HepG2 (cell line): ENCODE data around the gene WDR83. TPM values are rescaled to one million over a fixed set of nuclear protein-coding genes. Genes with fewer than 3 reads are reported as not detected.

ENCODE experiments used
- CEBPG ChIP-seq: IDR thresholded peaks from 2 replicates; pipeline ENCODE4 v1.6.1; 2016
- CENPX ChIP-seq: sonication (generic); formaldehyde crosslinking; IDR thresholded peaks from 2 replicates; pipeline ENCODE4 v1.9.0; 2021; ENCODE audit warnings: mild to moderate bottlenecking, missing genetic modification reagents, moderate library complexity
- GTF3A ChIP-seq: sonication (generic); formaldehyde crosslinking; conservative IDR thresholded peaks from 2 replicates; pipeline ENCODE4 v1.4.0; 2020; ENCODE audit warnings: mild to moderate bottlenecking, missing genetic modification reagents
- HNRNPUL1 ChIP-seq: fragments of 200-400 bp; formaldehyde crosslinking; IDR thresholded peaks from 2 replicates; pipeline ENCODE4 v1.6.1; 2017; ENCODE audit warnings: low read depth, mild to moderate bottlenecking, low read length, moderate library complexity
- HOXA5 ChIP-seq: sonication (generic); formaldehyde crosslinking; IDR thresholded peaks from 2 replicates; pipeline ENCODE4 v1.4.0; 2020; ENCODE audit warnings: missing genetic modification reagents
- MATR3 ChIP-seq: sonication (generic); formaldehyde crosslinking; IDR thresholded peaks from 2 replicates; pipeline ENCODE4 v1.4.0; 2020; ENCODE audit warnings: missing genetic modification reagents
- MED13 ChIP-seq: sonication (generic); formaldehyde crosslinking; IDR thresholded peaks from 2 replicates; pipeline ENCODE4 v1.5.0; 2020; ENCODE audit warnings: missing genetic modification reagents
- MIER3 ChIP-seq: IDR thresholded peaks from 2 replicates; pipeline ENCODE4 v1.6.1; 2016; ENCODE audit warnings: missing compliant biosample characterization, borderline replicate concordance
- NR2F1 ChIP-seq, 2 experiments: fragments of 450-650 bp in 1 of 2; formaldehyde crosslinking in 1 of 2; IDR thresholded peaks; 2 replicates each; pipeline versions ENCODE4 v1.5.0 to v1.6.1; 2016 to 2020; ENCODE audit warnings: mild to moderate bottlenecking in 1 of 2, missing compliant biosample characterization in 1 of 2, missing genetic modification reagents in 1 of 2, moderate library complexity in 1 of 2
- RXRA ChIP-seq: sonication (generic); formaldehyde crosslinking; IDR thresholded peaks from 2 replicates; pipeline ENCODE4 v1.5.1; 2020; ENCODE audit warnings: missing genetic modification reagents
- SOX5 ChIP-seq: IDR thresholded peaks from 2 replicates; pipeline ENCODE4 v1.6.1; 2016; ENCODE audit warnings: borderline replicate concordance
- TBP ChIP-seq: sonication (generic); formaldehyde crosslinking; IDR thresholded peaks from 2 replicates; pipeline ENCODE4 v1.5.0; 2020; ENCODE audit warnings: missing genetic modification reagents
- TCF7 ChIP-seq: sonication (generic); IDR thresholded peaks from 2 replicates; pipeline ENCODE4 v1.6.1; 2016; ENCODE audit warnings: antibody characterized with exemption, low read depth
- ZNF460 ChIP-seq: sonication (generic); formaldehyde crosslinking; IDR thresholded peaks from 2 replicates; pipeline ENCODE4 v1.5.1; 2020; ENCODE audit warnings: missing genetic modification reagents, mild to moderate bottlenecking, borderline replicate concordance
- ZNF660 ChIP-seq: sonication (generic); formaldehyde crosslinking; IDR thresholded peaks from 2 replicates; pipeline ENCODE4 v1.5.1; 2020; ENCODE audit warnings: mild to moderate bottlenecking, low read depth, missing genetic modification reagents, borderline replicate concordance
- polyA plus RNA-seq, 8 experiments: library from polyadenylated mRNA; depleted of rRNA in 3 of 8; stranded (reverse) in 7 of 8; unstranded in 1 of 8; fragments of >200 nt; fragmentation: Illumina TruSeq in 4 of 8; extraction: Trizol in 4 of 8; gene quantifications; 2 replicates each; pipeline versions ENCODE4 v1.2.1 to v1.2.3, GENCODE V29; 2011 to 2016; ENCODE audit warnings: low read depth in 4 of 8, missing spikeins in 1 of 8, mixed read lengths in 1 of 8; ENCODE audit not compliant: insufficient read depth in 1 of 8
- total RNA-seq, 5 experiments: library from RNA; depleted of rRNA; stranded (reverse); fragments of >200 nt; fragmentation: Illumina TruSeq; extraction: Trizol; gene quantifications; 2 replicates each; pipeline ENCODE4 v1.2.3, GENCODE V29; 2016; ENCODE audit warnings: low read depth in 1 of 5
- TF ChIP-seq, protein P1 (sequence below): sonication (generic); formaldehyde crosslinking; IDR thresholded peaks from 2 replicates; pipeline ENCODE4 v1.5.1; 2020; ENCODE audit warnings: missing genetic modification reagents, mild to moderate bottlenecking, borderline replicate concordance
- TF ChIP-seq, protein P2 (sequence below): sonication (generic); formaldehyde crosslinking; IDR thresholded peaks from 2 replicates; pipeline ENCODE4 v1.8.1; 2022; ENCODE audit warnings: mild to moderate bottlenecking, missing genetic modification reagents
- TF ChIP-seq, protein P3 (sequence below): sonication (generic); formaldehyde crosslinking; IDR thresholded peaks from 2 replicates; pipeline ENCODE4 v1.8.0; 2022; ENCODE audit warnings: missing genetic modification reagents, mild to moderate bottlenecking, inconsistent platforms, borderline replicate concordance

Gene WDR83
- total and polyA plus RNA-seq, 2 of the 13 experiments (the other 11 are each of a cell fraction or from before 2014, with no cell fraction given): 4.5 to 10.7 TPM

DNA sequence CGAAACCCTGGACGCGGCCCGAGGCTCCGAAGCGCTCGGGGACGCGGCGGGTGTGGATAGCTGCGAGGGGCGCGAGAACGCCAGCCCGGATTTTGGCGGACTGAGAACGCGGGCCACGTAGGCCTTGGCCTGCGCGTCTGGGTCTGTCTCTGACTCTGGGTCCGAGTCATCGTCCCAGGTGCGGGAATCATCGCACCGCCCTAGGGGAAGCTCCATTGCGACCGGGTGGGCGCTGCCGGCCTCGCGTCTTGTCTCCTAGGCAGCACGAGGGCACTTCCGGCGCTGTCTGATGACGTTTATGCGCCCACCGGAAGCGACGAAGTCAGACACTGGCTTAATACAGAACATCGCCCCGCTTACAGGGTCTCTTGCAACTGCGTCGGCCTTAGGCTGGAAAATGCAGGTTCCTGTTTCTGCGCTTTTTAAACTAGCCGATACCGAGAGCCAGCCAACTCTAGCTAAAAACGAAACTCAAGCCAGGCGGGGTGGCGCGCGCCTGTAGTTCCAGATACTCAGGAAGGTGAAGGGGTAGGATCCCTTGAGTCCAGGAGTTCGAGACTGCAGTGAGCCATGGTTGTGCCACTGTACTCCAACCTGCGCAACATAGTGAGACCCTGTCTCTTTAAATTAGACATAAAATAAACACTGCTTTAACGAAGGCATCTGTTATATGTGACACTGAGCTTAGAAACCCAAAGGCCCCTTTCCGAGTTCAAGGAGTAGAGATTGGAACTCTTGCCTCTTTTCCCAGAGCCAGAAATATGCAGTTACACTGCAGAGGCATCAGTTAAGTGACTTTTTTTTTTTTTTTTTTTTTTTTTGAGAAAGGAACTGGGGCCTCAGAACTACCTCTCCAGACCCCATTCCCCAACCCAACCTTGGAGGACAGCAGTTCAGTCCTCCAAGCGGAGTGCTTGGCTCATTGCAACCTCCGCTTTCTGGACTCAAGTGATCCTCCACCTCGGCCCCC lies 30.0 kb downstream of the WDR83 start, which contains the start of gene FBXW9 (continued):
- TF ChIP-seq, protein P1, sequence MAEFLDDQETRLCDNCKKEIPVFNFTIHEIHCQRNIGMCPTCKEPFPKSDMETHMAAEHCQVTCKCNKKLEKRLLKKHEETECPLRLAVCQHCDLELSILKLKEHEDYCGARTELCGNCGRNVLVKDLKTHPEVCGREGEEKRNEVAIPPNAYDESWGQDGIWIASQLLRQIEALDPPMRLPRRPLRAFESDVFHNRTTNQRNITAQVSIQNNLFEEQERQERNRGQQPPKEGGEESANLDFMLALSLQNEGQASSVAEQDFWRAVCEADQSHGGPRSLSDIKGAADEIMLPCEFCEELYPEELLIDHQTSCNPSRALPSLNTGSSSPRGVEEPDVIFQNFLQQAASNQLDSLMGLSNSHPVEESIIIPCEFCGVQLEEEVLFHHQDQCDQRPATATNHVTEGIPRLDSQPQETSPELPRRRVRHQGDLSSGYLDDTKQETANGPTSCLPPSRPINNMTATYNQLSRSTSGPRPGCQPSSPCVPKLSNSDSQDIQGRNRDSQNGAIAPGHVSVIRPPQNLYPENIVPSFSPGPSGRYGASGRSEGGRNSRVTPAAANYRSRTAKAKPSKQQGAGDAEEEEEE (CRISPR knock-in tag): no peak
- TF ChIP-seq, protein P2, sequence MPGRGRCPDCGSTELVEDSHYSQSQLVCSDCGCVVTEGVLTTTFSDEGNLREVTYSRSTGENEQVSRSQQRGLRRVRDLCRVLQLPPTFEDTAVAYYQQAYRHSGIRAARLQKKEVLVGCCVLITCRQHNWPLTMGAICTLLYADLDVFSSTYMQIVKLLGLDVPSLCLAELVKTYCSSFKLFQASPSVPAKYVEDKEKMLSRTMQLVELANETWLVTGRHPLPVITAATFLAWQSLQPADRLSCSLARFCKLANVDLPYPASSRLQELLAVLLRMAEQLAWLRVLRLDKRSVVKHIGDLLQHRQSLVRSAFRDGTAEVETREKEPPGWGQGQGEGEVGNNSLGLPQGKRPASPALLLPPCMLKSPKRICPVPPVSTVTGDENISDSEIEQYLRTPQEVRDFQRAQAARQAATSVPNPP (CRISPR knock-in tag): no peak
- no peak for TF ChIP-seq ZNF660 (CRISPR knock-in tag)
- TF ChIP-seq MIER3 (CRISPR knock-in tag): peak; percentile 78; the same call in 1 of the 2 replicates
- TF ChIP-seq MATR3: no peak
- TF ChIP-seq CENPX (CRISPR knock-in tag): no peak
- TF ChIP-seq TCF7: no peak
- no peak for TF ChIP-seq NR2F1 (CRISPR knock-in tag; IDR thresholded peaks at IDR 0.05)
- TF ChIP-seq, protein P3, sequence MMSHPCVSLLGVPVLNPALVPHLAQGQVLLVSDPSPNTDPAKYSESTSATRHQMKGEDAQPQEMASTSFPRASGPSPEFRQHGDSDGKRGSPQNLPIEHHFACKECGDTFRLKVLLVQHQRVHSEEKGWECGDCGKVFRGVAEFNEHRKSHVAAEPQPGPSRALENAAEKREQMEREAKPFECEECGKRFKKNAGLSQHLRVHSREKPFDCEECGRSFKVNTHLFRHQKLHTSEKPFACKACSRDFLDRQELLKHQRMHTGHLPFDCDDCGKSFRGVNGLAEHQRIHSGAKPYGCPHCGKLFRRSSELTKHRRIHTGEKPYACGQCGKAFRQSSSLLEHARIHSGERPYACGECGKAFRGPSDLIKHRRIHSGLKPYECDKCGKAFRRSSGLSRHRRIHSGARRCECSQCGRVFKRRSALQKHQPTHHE (CRISPR knock-in tag): peak; percentile 75; the same call in 1 of the 2 replicates
- 0 out of 2 replicates have a peak, but pooled peaks have one; percentile 46 for TF ChIP-seq HOXA5 (CRISPR knock-in tag)
- TF ChIP-seq GTF3A (CRISPR knock-in tag): no peak
- TF ChIP-seq CEBPG: peak; percentile 50
- TF ChIP-seq ZNF460 (CRISPR knock-in tag): no peak
- TF ChIP-seq RXRA (CRISPR knock-in tag): peak; percentile 74
- no peak for TF ChIP-seq HNRNPUL1
- 0 out of 2 replicates have a peak, but pooled peaks have one; percentile 18 for TF ChIP-seq TBP (CRISPR knock-in tag)
- TF ChIP-seq MED13 (CRISPR knock-in tag): peak; percentile 68; the same call in 1 of the 2 replicates
- peak; percentile 31; the same call in 1 of the 2 replicates for TF ChIP-seq SOX5 (CRISPR knock-in tag)
